C4-2B (cell line): ENCODE data around the gene PRKAR2B.
"Not testable (repeated sequence)": the region's sequence is repeated elsewhere in the genome, so short reads cannot be mapped to it uniquely, and the experiment has no call there.

Experiments used
- H3K27ac ChIP-seq: fragments of 450-650 bp; 2 replicates; pipeline ENCODE4 v1.5.1; 2017
- ZFX ChIP-seq: fragments of 450-650 bp; IDR thresholded peaks from 2 replicates; pipeline ENCODE4 v1.6.1; 2017
- TF ChIP-seq, protein P1 (sequence below): fragments of 450-650 bp; conservative IDR thresholded peaks from 2 replicates; pipeline ENCODE4 v1.5.1; 2017; ENCODE audit warnings: mild to moderate bottlenecking

PRKAR2B gene

DNA sequence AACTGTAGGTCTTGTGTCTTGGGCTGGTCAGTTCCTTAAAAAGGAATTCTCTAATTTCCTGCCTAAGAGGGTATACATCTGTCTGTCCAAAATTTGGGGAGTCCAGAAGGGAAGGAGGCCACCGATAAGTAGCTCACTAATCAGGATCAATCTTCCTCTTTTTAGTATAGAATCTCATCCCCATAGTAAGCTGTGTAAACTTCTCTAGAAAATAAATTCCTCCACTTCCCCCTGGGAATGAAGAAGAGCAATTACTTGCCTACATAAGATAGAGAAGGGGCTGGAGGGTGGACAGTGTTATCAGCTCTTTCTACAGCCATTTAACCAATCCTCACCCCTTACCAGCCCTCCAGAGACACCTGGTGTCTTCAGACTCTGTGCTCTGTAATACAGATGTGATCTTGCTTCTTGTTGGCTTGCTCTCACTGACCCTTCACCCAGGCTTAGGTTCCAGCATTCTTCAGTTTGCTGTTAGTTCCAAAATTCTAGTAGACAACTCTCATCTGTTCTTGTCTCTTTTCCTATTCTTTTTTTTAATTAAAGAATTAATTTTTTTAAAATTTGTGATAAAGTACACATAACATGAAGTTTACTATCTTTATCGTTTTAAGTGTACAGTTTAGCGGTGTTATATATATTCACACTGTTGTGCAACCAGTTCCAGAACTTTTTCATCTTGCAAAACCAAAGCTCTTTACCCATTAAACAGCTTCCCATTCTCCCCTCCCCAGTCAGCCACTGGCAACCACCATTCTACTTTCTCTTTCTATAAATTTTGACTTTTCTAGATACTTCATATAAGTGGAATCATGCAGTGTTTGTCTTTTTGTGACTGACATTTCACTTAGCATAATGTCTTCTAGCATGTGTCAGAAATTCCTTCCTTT lies 6.5 kb upstream of the PRKAR2B start:
- H3K27ac ChIP-seq = no peak overlapping the region
- TF ChIP-seq, protein P1, sequence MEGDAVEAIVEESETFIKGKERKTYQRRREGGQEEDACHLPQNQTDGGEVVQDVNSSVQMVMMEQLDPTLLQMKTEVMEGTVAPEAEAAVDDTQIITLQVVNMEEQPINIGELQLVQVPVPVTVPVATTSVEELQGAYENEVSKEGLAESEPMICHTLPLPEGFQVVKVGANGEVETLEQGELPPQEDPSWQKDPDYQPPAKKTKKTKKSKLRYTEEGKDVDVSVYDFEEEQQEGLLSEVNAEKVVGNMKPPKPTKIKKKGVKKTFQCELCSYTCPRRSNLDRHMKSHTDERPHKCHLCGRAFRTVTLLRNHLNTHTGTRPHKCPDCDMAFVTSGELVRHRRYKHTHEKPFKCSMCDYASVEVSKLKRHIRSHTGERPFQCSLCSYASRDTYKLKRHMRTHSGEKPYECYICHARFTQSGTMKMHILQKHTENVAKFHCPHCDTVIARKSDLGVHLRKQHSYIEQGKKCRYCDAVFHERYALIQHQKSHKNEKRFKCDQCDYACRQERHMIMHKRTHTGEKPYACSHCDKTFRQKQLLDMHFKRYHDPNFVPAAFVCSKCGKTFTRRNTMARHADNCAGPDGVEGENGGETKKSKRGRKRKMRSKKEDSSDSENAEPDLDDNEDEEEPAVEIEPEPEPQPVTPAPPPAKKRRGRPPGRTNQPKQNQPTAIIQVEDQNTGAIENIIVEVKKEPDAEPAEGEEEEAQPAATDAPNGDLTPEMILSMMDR = no peak
- TF ChIP-seq ZFX = no peak

DNA sequence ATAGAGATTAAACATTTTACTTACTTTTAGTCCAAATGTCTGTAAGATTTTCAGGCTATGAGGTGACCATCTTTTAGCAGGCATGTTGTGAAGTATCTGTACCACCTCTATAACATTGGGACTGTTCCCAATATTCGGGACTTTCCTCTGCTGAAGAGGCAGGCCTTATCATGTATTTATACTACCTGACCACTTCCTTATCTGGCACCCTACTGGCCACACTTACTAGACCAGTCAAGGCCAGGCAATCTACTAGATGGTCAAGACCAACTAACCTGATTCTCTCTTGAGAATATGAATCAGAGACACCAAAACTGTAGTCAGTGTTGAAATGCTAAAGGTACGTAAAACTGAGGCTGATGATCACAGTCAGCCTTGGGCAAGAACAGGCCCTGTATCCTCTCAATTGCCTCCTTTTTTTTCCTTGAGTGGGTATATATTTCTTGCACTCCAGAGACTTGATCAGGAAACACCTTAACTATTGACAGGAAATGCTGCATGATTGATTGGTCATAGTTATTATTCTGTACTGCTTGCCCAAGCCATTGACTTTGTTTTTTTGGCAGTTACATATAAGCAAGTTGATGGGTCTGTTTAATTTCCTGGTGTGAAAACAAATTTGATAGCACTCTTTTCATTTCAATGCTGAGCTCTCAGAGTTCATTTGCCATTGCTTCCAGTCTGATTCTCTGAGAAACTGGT lies 5.2 kb upstream of the PRKAR2B start:
- TF ChIP-seq, protein P1 = no peak
- H3K27ac ChIP-seq = no peak overlapping the region

DNA sequence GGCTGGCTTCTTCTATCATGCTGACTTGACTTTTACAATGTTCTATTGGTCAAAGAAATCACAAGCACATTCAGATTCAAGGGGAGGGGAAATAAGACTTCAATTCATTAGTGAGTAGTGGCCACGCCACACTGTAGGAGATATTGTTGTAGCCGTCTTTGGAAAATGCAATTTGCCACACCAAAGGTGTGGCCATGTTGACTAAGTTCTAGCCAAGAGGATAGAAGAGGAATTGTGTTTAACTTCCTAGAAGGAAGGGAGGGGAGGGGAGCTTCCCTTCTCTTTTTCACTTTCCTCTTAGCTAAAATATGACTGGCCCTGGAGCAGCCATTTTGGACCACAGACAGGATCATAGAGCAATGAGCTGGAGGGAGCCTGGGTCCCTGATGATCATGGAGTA lies 3.4 kb upstream of the PRKAR2B start:
- no peak for TF ChIP-seq ZFX
- TF ChIP-seq, protein P1 = no peak
- no peak overlapping the region for H3K27ac ChIP-seq

DNA sequence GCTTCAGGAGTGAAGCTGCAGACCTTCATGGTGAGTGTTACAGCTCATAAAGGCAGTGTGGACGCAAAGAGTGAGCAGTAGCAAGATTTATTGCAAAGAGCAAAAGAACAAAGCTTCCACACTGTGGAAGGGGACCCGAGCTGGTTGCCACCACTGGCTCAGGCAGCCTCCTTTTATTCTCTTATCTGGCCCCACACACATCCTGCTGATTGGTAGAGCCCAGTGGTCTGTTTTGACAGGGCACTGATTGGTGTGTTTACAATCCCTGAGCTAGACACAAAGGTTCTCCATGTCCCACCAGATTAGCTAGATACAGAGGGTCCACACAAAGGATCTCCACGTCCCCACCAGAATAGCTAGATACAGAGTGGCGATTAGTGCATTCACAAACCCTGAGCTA lies 2.7 kb upstream of the PRKAR2B start:
- H3K27ac ChIP-seq = not testable (repeated sequence)

GRCh38 chr7:107042326-107042910 lies 2.1 kb upstream of the PRKAR2B start:
- H3K27ac ChIP-seq = not testable (repeated sequence)

- no peak for TF ChIP-seq ZFX
- TF ChIP-seq, protein P1 = no peak
- no peak overlapping the region for H3K27ac ChIP-seq
Measured at GRCh38 chr7:107043491-107043890, 1.0 kb upstream of the PRKAR2B start.

DNA sequence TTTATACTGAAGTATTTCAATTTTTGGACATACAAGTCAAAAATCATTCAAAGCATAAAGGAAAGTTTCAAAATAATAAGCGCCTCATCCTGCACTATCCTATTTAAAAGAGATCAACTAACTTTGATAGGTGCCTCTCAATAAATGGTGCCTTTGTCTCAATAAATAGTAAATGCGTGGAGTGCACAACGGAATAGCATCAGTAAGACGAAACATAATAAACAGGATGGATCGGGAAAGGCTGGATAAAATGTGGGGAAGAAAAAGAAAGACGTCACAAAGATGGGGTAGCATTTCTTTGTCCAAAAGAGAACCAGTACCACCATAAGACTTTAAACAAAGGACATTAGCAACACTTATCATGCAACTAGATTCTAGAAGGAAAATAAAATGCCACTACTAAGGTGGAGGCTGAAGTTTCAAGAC lies 571 bp upstream of the PRKAR2B start:
- no peak for TF ChIP-seq ZFX
- TF ChIP-seq, protein P1 = no peak
- H3K27ac ChIP-seq = peak overlapping the region; percentile 61

- TF ChIP-seq, protein P1 = no peak
- TF ChIP-seq ZFX = no peak
- H3K27ac ChIP-seq = peak overlapping the region; percentile 61
Measured at GRCh38 chr7:107045195-107045960, 873 bp downstream of the PRKAR2B start.
